Measurements from ENCODE around the gene ALG10.
"Not testable (repeated sequence)": the region's sequence is repeated elsewhere in the genome, so short reads cannot be mapped to it uniquely, and the experiment has no call there.

Gene ALG10

GRCh38 chr12:33994857-33995808 lies 27.2 kb upstream of the ALG10 start:
- no peak for DNase-seq
- no peak for TF ChIP-seq CTCF (IDR thresholded peaks at IDR 0.05)
- intact Hi-C loops (cut with DNase I; ENCODE audit: low total_unique reads) = no loop called here
- no peaks in the 10 kb centered on the region for H3K36me3 ChIP-seq
- H3K4me3 ChIP-seq = no peak overlapping the region
- no peaks in the 10 kb centered on the region for H3K9me3 ChIP-seq
- no peaks in the 10 kb centered on the region for H3K4me1 ChIP-seq
- H3K27me3 ChIP-seq = peaks cover 0 to under 1% of the 10 kb centered on the region in 2 donors
- H3K27ac ChIP-seq = no peak overlapping the region

GRCh38 chr12:34008835-34009234 lies 13.5 kb upstream of the ALG10 start:
- H3K27ac ChIP-seq; H3K27me3 ChIP-seq; H3K36me3 ChIP-seq; H3K9me3 ChIP-seq; DNase-seq; H3K4me3 ChIP-seq; intact Hi-C loops (cut with DNase I; ENCODE audit: low total_unique reads); H3K4me1 ChIP-seq: not testable (repeated sequence)

- H3K27ac ChIP-seq = no peak overlapping the region
- no peaks in the 10 kb centered on the region for H3K27me3 ChIP-seq
- H3K9me3 ChIP-seq = no peaks in the 10 kb centered on the region
- no peak for DNase-seq
- peaks cover 0 to 4% (median 1%) of the 10 kb centered on the region in 4 donors for H3K4me1 ChIP-seq
- no peak overlapping the region for H3K4me3 ChIP-seq
- intact Hi-C loops (cut with DNase I; ENCODE audit: low total_unique reads) = no loop called here
- H3K36me3 ChIP-seq = no peaks in the 10 kb centered on the region
- TF ChIP-seq CTCF (IDR thresholded peaks at IDR 0.05) = no peak
Observed at GRCh38 chr12:34016361-34016760, 5.9 kb upstream of the ALG10 start.

- H3K27ac ChIP-seq = peak overlapping the region in 1 of 2 donors; percentile 81
- TF ChIP-seq CTCF (IDR thresholded peaks at IDR 0.05) = no peak
- intact Hi-C loops (cut with DNase I; ENCODE audit: low total_unique reads) = no loop called here
Observed at GRCh38 chr12:34021071-34021470, 1.2 kb upstream of the ALG10 start.

GRCh38 chr12:34027661-34028060 lies 5.4 kb downstream of the ALG10 start:
- intact Hi-C loops (cut with DNase I; ENCODE audit: low total_unique reads); DNase-seq; H3K36me3 ChIP-seq; H3K27ac ChIP-seq; H3K9me3 ChIP-seq; H3K4me3 ChIP-seq; H3K27me3 ChIP-seq: not testable (repeated sequence)
- peaks cover 0 to 10% (median 3%) of the 10 kb centered on the region in 4 donors for H3K4me1 ChIP-seq

More at GRCh38 chr12:34021071-34021470, 1.2 kb upstream of the ALG10 start:
- Histone ChIP-seq H3K27me3 (no peaks in the 10 kb centered on the region), H3K4me1 (peaks cover 0 to 17% (median 6%) of the 10 kb centered on the region in 4 donors), H3K4me3 (no peak overlapping the region), H3K36me3 (no peaks in the 10 kb centered on the region), H3K9me3 (no peaks in the 10 kb centered on the region)
- no peak for DNase-seq

- H3K4me3 ChIP-seq = no peak overlapping the region
- no peaks in the 10 kb centered on the region for H3K4me1 ChIP-seq
- no peak for DNase-seq
- H3K9me3 ChIP-seq = no peaks in the 10 kb centered on the region
- no peaks in the 10 kb centered on the region for H3K36me3 ChIP-seq
- no peak for TF ChIP-seq CTCF (IDR thresholded peaks at IDR 0.05)
- no peak overlapping the region for H3K27ac ChIP-seq
- H3K27me3 ChIP-seq = no peaks in the 10 kb centered on the region
- intact Hi-C loops (cut with DNase I; ENCODE audit: low total_unique reads) = no loop called here
Observed at GRCh38 chr12:34030591-34030990, 8.3 kb downstream of the ALG10 start.
